GM23248 (cell line): ENCODE data around the gene ETV5.
"Not testable (repeated sequence)": the region's sequence is repeated elsewhere in the genome, so short reads cannot be mapped to it uniquely, and the experiment has no call there.

Source experiments
- EZH2 ChIP-seq: fragments of 200-600 bp; sonication (generic); IDR thresholded peaks from 2 replicates; pipeline ENCODE4 v1.6.1; 2018; ENCODE audit warnings: antibody characterized with exemption, mild to moderate bottlenecking; ENCODE audit not compliant: insufficient read depth, poor library complexity, severe bottlenecking
- EZH2phosphoT487 ChIP-seq: fragments of 200-600 bp; sonication (generic); IDR thresholded peaks from 2 replicates; pipeline ENCODE4 v1.6.1; 2018; ENCODE audit warnings: antibody characterized with exemption, moderate library complexity, mild to moderate bottlenecking, low read depth; ENCODE audit not compliant: insufficient read depth

GRCh38 chr3:186025993-186026392 lies 82.9 kb downstream of the ETV5 start:
- TF ChIP-seq EZH2, EZH2phosphoT487: not testable (repeated sequence)
